AG04450 (cell line): ENCODE results near the gene GAS6. TPM values are rescaled to one million over a fixed set of nuclear protein-coding genes. Genes with fewer than 3 reads are reported as not detected.

Experiments
- CTCF ChIA-PET: fragments of 300-600, 350-600 bp; formaldehyde crosslinking; extraction: SDS; loops from one replicate; lab custom pipeline; 2022; ENCODE audit warnings: antibody characterized with exemption, inconsistent platforms; lab: Charles Lee
- POLR2A ChIA-PET: fragments of 350-600 bp; formaldehyde crosslinking; extraction: SDS; loops from one replicate; lab custom pipeline; 2021; ENCODE audit warnings: antibody characterized with exemption, inconsistent platforms; lab: Yijun Ruan, JAX
- DNase-seq: peaks from one replicate; pipeline ENCODE4 v3.0.0-alpha.2; 2011; ENCODE audit warnings: low read depth, low spot score
- H3K27ac ChIP-seq: one replicate; pipeline ENCODE4 v1.5.1; 2012; ENCODE audit warnings: low read depth, low read length, control low read depth
- H3K27me3 ChIP-seq: one replicate; pipeline ENCODE4 v1.6.0; 2012; ENCODE audit warnings: low read length; ENCODE audit not compliant: control insufficient read depth, insufficient read depth
- H3K4me3 ChIP-seq: 2 replicates; pipeline ENCODE4 v1.5.1; 2011; ENCODE audit warnings: mild to moderate bottlenecking, low read depth, low read length, control low read depth
- H3K9me3 ChIP-seq: 2 replicates; pipeline ENCODE4 v1.5.1; 2012; ENCODE audit warnings: low read length; ENCODE audit not compliant: control insufficient read depth, insufficient read depth
- polyA plus RNA-seq: library from polyadenylated mRNA; depleted of rRNA; stranded (reverse); fragments of >200 nt; gene quantifications from 2 replicates; pipeline ENCODE4 v1.2.3, GENCODE V29; 2011; rRNA removed
- TF ChIP-seq, protein P1 (sequence below): IDR thresholded peaks from 2 replicates; pipeline ENCODE4 v1.5.1; 2011; ENCODE audit warnings: low read depth, low read length, control low read depth, inconsistent platforms

Gene GAS6
- polyA plus RNA-seq, 1 experiment: 356 TPM

DNA sequence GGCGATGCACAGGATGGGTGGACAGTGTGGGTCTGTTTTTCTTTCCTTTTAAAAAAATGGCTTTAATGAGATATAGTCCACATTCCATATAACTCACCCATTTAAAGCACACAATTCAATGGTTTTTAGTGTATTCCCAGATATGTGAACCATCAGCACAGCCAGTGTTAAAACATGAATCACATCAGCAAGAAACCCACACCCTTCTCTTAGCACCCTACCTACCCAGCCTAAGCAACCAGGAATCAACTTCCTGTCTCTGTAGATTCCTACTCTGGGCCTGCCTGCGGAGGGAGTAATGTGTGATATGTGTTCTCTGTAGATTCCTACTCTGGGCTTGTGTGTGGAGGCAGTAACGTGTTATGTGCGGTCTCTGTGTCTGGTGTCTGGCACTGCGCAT, 92.9 kb downstream of the GAS6 start:
- CTCF ChIA-PET: no interaction called here
- Histone ChIP-seq H3K27me3 (peaks cover 4% of the 10 kb centered on the region), H3K27ac (no peak overlapping the region), H3K4me3 (no peak overlapping the region), H3K9me3 (peaks cover 37% of the 10 kb centered on the region)
- POLR2A ChIA-PET: no interaction called here
- TF ChIP-seq, protein P1, sequence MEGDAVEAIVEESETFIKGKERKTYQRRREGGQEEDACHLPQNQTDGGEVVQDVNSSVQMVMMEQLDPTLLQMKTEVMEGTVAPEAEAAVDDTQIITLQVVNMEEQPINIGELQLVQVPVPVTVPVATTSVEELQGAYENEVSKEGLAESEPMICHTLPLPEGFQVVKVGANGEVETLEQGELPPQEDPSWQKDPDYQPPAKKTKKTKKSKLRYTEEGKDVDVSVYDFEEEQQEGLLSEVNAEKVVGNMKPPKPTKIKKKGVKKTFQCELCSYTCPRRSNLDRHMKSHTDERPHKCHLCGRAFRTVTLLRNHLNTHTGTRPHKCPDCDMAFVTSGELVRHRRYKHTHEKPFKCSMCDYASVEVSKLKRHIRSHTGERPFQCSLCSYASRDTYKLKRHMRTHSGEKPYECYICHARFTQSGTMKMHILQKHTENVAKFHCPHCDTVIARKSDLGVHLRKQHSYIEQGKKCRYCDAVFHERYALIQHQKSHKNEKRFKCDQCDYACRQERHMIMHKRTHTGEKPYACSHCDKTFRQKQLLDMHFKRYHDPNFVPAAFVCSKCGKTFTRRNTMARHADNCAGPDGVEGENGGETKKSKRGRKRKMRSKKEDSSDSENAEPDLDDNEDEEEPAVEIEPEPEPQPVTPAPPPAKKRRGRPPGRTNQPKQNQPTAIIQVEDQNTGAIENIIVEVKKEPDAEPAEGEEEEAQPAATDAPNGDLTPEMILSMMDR: no peak
- no peak for DNase-seq

Other genes starting within 250 kb of the GAS6 start
- gene ATP4B, start 205.9 kb downstream of the GAS6 start, polyA plus RNA-seq: not detected in 2 replicates
- not detected in 2 replicates for gene GRK1, start 196.9 kb downstream of the GAS6 start, polyA plus RNA-seq
- 4.1 and 4.3 TPM in 2 replicates for gene TMEM255B, start 104.8 kb downstream of the GAS6 start, polyA plus RNA-seq
- 0.35 and 0.51 TPM in 2 replicates for gene C13orf46, start 110.0 kb upstream of the GAS6 start, polyA plus RNA-seq